GM19455 (cell line): ENCODE results near the gene ABI2.
"Not testable (repeated sequence)": the region's sequence is repeated elsewhere in the genome, so short reads cannot be mapped to it uniquely, and the experiment has no call there.

Experiments
- ATAC-seq: cut with Tn5 transposase; IDR thresholded peaks from one replicate; pipeline ENCODE4 v1.9.1; 2021; ENCODE audit not compliant: unreplicated experiment

ABI2 gene

DNA sequence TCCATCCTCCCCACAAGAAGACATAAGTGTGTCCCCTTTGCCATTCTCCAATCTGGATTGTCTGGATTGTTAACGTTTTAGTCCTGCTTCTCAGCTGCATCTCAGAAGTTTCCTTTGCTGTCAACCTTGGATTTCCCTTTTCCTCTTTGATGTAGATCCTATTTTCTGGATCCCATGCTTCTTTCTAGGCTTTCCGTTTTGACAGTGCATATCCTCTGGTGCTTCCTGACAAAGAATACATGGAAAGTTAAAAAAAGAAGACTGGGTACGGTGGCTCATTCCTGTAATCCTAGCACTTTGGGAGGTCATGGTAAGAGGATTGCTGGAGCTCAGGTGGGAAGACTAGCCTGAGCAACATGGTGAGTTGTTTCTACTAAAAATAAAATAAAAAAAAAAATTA lies 26.8 kb downstream of the ABI2 start:
- no peak for ATAC-seq

DNA sequence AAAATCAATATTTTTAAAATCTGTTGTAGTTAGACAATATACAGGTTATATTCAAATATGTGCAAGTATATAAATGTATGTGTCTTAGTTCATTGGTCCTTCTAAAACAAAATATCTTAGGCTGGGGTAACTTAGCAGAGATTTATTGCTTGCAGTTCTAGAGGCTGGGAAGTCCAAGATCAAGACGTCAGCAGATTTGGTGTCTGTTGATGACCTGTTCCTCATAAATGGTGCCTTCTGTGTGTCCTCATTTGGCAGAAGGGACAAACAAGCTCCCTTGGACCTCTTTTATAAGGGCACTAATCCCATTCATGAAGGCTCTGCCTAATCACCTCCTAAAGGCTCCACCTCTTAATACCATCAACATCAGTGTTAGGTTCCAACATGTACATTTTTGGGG lies 31.3 kb downstream of the ABI2 start:
- no peak for ATAC-seq

DNA sequence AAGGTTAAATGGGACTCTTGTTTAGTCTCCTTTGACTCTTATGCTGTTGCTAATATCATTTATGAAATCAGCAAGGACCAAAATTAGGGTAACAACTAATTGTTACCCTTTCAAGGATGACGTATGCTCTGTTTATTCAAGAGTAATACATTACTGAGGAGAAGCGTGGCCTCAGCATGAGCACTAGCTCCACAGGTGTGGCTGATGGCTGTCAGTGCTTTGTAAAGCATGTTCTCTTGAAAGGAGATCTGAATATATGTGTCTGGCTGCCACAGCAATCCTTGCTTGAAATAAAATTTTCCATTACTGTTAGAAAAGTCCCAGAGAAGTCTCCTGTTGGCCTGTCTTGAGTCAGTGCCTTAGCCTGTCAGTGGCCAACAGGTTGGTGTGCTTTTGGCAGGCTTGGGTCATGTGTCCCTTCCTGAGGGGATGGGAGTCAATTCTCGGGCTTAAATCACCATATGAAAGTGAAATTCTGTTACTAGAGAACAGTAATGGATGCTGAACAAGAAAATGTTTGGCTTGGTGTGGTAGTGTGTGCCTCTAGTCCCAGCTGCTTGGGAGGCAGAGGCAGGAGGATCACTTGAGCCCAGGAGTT lies 32.7 kb downstream of the ABI2 start:
- no peak for ATAC-seq

DNA sequence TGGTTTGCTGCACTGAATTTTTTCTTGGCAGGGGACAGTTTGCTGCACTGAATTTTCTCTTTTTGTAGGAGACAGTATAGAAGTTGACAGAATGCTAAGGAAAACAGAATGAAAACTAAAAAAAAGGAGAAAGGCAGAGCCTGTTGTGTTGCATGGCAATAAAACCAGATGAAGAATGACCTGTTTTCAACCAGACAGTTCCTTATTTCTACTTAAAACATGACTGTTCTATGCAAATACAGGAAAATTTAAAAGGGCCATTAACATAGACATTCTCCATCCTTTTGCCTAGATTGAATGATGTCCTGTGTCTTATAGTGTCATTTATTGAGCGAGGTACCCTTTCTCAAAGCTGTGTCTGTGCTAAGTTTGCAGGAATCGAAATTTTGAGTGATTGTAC lies 33.3 kb downstream of the ABI2 start:
- ATAC-seq = no peak

DNA sequence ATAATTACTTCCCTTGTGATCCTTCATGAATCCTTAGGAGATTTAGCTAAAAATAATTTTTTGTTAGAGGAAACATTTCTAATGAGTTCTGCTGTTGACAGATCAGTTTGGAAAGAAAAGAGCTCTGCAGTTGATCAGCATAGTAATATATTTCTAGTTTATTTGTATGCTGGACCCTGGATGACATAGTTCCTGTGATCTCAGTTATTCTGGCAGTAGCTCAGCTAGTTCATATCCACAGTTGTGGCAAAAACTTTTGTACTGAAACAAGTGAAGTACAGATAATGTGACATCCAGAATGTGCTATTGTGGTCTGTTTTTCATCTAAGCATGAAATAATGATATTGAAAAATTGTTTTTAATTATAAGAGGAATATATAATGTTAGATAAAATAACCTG lies 33.7 kb downstream of the ABI2 start:
- ATAC-seq = no peak

DNA sequence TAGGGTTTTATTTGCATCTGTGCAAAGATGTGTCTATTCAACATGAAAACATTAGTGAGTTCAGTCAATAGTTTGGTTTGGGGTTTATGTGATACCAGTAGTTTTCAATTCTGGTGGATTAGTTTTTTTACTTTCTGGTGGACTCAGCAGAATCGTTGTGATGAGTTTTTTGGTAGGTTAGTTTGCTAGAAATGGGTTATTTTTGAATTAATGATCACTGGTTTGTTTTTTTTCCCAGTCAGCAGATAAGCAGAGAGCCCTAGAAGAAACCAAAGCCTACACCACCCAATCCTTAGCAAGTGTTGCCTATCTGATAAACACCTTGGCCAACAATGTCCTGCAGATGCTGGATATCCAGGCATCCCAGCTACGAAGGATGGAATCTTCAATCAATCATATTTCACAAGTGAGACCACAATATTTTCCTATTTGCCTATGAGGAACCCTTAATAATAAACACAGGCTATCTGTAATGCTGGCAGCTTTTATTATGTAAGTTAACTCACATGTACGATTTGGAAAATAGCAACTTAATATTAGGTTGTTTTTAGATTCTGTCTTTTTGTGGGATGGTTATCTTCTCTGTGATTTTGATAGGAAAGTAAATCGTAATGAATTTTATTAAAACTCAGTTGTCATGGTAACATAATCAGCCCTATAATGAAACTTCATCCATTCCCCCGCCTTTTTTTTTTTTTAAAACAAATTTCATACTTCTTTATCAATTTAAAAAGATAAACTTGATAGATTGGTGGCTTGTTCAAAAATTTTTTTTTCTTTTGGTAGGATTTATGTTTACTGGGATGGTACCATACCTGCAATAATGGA lies 38.7 kb downstream of the ABI2 start:
- no peak for ATAC-seq

DNA sequence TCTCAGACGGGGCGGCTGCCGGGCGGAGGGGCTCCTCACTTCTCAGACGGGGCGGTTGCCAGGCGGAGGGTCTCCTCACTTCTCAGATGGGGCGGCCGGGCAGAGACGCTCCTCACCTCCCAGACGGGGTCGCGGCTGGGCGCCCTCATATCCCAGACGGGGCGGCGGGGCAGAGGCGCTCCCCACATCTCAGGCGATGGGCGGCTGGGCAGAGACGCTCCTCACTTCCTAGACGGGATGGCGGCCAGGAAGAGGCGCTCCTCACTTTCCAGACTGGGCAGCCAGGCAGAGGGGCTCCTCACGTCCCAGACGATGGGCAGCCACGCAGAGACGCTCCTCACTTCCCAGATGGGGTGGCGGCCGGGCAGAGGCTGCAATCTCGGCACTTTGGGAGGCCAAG lies 44.5 kb downstream of the ABI2 start:
- not testable (repeated sequence) for ATAC-seq

DNA sequence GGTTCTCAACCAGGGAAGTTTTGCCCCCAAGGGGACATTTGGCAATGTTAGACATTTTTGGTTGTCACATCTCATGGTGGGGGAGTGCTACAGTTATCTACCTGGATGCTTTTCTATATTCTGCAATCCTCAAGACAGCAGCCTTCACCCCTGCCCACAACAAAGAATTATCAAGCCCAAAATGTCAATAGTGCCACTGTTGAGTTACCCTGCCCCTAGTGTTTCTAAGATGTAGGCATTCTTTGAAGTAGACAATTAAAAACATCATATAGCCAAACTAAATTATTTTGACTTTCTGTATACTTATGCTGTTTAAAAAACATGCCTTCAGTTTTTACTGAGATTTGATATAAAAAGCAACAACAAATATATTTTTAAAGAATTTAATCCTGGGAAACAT lies 48.0 kb downstream of the ABI2 start:
- no peak for ATAC-seq

DNA sequence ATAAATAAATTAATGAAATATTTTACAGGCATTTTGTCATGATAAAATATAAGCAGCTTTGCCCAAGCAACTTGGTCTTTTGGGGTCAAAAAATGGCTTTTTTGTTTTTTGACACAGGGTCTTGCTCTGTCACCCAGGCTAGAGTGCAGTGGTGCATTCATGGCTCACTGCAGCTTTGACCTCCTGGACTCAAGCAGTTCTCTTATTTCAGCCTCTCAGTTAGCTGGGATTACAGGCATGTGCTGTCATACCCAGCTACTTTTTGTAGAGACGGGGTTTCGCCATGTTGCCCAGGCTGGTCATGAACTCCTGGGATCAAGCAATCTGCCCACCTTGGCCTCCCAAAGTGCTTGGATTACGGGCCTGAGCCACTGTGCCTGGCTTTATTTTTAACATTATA lies 51.0 kb downstream of the ABI2 start:
- no peak for ATAC-seq

DNA sequence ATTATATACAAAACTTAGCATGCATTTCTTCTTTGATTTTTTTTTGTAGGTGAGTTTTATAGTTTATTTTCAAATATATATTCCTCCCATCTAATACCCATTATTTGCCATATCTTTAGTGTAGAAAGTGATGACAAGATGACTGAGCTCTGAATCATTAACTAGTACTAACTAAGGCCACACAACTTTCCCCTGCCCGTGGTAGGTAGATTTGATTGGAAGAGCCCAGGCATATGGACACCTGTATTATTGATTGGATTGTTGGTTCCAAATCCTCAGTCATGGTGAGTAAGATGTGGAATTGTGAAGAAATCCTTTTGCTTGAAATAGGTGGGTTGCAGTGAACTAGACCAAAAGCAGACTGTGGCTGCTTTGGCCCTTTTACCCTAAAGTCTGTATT lies 54.8 kb downstream of the ABI2 start:
- ATAC-seq = no peak

DNA sequence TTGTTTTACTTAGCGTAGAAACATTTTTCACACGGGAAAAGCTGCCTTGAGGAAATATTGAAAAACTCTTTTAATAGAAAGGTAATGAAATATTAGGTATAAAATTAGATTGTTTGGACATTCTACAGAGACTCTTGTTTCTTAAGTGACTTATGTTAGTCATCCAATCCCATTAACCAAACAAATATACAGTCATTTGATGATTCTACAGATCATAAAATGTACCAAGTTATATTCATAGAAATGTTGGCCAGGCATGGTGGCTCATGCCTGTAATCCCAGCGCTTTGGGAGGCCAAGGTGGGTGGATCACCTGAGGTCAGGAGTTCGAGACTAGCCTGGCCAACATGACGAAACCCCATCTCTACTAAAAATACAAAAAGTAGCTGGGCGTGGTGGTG lies 60.0 kb downstream of the ABI2 start:
- ATAC-seq = not testable (repeated sequence)

DNA sequence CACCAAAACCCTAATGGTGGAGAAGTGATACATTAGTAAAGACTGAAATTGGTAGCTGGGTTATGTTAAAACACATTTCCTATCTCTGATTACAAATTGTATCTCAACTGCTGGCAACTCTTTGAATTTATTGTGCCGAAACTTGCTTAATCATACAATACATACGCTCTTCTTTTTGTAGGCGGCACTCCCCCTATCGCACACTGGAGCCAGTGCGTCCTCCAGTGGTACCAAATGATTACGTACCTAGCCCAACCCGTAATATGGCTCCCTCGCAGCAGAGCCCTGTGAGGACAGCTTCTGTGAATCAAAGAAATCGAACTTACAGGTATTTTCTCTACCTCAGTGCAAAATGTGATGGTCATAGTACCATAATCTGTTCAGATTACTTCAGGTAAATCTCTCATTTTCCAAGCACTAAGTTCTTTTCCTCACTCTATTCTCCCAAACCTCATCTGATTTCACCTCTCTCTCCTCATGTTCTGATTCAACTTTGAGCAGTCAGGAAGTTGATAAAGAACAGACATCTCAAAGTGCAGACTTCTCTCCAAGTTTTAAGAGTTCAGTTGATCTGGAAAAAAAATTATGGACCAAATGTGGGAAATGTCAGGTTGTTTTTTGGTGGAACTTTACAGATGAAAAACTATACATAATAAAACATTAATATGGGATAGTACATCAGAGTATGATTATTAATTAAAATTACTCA lies 66.5 kb downstream of the ABI2 start:
- ATAC-seq = no peak

DNA sequence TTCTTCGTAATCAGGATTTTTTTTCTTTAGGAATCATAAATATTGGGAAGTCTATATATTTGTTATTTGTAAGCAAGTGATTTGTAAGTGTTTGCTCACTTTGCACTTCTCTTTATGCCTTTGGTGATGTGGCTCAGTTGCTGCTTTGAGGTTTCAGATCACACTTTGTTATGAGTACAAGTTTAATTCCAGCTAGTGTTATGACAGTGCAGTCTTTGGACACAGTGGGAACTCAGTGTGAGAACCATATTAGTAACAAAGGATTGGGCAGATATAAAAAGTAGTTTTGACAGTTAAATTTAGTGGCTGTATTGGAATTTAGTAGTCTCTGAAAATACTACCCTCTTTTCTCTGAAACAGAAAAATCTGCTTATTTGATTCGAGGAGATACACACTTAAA lies 67.7 kb downstream of the ABI2 start:
- no peak for ATAC-seq

DNA sequence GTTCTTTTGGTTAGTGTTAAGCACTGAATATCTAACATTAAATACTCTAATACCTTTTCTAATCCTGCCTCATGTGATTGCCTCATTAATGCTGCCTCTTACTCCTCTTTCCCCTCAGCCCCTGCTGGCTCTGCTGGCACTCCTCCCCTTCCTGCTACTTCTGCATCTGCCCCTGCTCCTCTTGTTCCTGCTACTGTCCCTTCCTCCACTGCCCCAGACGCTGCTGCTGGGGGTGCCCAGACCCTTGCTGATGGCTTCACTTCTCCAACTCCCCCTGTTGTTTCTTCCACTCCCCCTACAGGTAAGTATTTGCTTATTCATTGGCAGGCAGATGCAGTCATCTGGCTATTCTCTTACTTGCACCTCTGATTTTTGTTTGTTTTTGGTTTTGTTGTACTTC lies 68.5 kb downstream of the ABI2 start:
- no peak for ATAC-seq

DNA sequence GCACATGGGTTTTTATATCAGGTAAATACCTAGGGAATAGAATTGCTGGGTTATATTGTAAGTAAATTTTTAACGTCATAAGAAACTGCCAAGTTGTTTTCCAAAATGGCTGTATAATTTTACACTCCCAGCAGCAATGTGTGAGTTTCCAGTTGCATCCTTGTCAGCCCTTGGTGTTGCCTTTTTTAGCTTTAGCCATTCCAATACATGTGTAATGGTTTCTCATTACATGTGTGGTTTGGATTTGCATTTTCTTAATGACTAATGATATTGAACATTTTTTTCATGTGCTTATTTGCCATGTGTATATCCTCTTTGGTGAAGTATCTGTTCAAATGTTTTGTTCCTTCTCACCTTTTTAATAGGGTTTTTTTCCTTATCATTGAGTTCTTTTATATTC lies 70.8 kb downstream of the ABI2 start:
- ATAC-seq = no peak

DNA sequence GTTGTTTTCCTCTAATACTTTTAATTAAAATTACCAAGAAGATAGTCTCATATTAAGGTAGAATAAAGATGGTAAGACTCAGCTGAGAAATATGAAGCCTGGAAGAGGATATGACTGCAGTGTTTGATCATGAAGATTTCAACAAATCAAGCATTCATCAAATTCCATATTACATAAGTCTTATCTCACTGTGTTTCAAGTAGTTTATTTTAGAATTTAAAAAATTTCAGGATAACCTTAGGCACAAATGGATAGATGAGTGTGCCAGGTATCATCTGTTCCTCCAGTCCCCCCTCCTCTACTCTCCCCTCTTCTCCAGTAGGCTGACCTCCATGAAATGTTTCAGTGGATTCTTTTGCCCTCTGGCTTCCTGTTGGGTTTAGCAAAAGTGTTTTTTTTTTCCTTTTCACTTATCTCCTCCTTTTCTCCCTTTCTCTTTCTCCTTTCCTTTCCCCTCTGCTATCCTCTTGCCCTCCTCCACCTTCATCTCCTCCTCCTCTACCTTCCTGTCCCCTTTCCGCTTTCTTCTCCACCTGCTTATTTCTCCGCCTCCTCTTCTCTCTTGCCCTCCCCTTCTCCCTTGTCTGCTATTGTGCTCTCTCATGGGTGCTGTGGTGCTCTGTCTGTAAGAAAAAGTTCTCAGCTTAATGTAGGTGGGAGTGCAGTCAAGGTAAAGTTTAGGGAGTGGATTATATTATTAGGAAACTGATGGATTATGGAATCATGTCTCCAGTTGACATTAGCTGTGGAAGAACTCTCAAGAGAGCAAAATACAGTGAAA lies 72.8 kb downstream of the ABI2 start:
- ATAC-seq = no peak

DNA sequence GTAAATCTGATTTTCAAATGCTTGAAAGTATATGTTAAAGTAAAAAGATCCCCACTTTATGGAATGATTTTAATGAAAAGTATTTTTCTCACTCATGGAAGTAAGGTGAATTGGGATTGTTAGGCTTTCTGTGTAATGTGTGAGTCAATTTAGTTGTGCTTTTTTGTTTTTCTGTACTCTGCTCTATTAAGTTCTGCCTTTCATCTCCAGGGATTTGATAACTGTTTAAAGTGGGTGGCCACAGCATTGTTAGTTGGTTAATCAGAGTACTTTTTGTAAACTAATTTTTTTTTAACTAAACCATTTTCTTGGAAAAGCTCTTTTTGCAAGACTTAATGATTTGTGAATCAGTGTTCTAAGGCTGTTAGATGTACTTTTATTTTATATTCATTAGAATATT lies 76.8 kb downstream of the ABI2 start:
- no peak for ATAC-seq

DNA sequence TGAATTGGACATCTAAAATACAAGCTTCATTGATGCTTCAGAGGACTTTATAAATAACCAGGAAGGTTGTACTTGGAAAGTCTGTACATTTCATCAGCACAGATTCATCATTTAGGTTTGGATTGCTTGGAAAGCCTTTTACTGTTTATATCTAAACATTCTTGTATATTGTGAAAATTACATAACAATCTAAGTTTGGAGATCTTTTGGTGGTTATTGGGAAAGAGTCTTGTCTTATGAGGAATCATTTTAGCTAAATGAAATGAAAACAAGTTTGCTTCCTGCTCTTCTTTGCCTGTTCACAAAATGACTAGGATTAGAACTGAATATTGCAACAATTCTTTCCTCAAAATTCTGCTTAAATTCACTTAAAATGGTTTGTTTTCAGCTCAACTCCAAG lies 79.3 kb downstream of the ABI2 start:
- ATAC-seq = no peak

DNA sequence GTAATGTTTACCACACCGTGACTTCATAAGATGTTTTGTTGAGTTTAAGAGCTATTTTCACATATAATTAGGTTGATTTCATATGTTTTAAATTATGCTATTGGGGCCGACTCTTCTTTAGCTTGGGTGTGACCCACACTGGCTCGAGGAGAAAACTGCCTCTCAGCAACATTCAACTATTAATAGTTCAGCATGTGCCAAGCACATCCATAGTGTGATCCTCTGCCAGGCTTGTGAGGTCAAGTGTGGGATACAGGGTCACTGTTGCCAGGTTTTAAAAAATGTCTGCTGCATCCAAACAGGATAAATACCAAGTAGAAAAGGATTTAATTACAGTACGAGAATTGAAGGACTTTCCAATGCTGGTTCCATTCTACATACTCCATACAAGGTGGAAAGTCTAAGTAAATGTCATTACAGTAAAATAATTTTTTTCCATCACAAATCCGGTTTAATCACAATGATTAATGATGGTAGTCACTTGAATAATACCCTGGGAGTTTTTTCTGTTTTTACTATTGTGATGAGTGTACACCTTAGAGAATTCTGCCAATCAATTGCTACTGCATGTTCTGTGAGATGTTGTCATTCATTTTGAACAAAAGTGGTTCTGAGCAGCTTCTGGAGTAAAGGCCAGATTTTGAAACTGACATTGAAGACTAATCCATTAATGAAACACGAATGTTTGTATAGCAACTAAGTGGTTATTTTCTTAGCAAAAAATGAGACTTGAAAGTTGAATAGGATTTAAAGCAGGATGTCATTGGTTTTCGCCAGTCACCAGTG lies 84.5 kb downstream of the ABI2 start:
- no peak for ATAC-seq

DNA sequence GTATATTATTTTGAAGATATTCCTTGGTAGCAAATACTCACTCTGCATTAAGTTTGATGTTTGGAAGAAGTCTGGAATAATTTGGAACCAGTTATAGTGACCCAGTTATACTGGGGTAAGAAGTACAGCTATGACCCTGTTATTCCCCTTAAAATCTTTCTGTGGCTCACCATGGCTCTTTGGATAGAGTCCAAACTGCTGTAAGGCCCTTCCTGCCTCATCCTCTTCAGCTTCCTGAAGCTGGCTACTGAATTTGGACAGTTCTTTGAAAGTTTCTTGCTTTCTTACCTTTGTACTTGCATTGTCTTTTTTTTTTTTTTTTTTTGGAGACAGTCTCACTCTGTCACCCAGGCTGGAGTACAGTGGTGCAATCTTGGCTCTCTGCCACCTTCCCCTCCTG lies 85.6 kb downstream of the ABI2 start:
- ATAC-seq = no peak

DNA sequence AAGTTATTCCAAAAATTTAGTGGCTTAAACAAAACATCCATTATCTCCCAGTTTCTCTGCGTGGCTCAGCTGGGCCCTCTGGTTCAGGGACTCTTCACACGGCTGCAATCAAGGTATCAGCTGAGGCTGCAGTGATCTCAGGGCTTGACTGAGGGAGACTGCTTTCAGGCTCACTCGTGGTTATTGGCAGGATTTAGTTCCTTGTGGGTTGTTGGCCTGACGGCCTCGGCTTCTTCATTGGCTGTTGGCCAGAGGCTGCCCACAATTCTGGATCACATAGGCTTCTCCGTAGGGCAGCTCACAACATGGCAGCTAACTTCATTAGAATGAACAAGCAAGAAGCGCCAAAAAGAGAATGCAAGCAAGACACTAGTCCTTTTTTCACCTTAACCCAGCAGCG lies 90.1 kb downstream of the ABI2 start:
- ATAC-seq = no peak
